ENCODE results near the gene PXDN.

The PXDN gene

DNA sequence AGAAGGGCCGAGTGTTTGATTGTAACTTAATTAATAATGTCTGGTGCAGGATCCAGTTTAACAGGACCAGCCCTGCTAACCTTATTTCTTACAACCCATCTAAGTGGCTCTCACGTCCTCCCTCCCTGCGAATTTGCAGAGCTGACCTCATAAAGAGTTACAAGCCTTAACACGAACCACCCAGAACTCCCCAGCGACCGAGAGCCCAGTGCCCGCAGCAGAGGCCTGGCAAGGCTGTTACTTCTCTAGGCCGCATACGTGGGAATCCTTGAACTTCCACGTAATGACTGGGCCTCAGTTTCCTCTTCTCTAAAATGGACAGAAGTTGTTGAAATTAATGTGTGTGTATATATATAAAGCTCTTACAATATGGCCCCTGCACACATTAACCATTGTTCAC lies 55.5 kb downstream of the PXDN start:
- POLR2A ChIA-PET, result no interaction called here
- H3K27ac ChIP-seq (ENCODE audit: extremely low read depth, low read depth, low read length), result no peak overlapping the region

DNA sequence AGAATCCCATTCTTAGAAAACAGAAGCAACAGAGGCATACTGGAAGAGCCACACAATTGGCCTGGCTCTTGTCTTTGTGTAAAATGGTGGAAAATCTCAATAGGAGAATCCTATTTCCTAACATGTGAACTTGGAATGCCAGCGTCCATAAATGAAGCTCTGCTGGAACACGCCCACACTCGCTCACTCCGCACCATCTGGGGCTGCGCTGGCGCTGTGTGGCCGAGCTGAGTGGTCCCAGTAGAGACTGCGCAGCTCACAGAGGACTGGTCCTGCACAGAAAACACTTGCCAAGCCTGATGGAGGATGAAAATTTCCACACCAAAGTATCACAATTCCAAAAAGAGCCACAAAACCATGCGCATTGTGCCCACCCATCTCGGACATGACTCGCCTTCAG lies 56.2 kb downstream of the PXDN start:
- ChIA-PET POLR2A (no interaction called here), CTCF (no interaction called here)
- Histone ChIP-seq H3K4me1 (ENCODE audit: control insufficient read depth, insufficient read depth, low read length) (no peaks in the 10 kb centered on the region), H3K4me3 (ENCODE audit: low read depth, low read length) (no peak overlapping the region), H3K9me3 (ENCODE audit: control insufficient read depth, insufficient read depth, low read depth, low read length) (no peaks in the 10 kb centered on the region), H3K36me3 (ENCODE audit: control insufficient read depth in 2 of 2, insufficient read depth in 1 of 2, low read length in 2 of 2) (peaks cover 4 to 45% of the 10 kb centered on the region in 2 experiments; a peak in 2 of 3 replicates), H3K27ac (ENCODE audit: extremely low read depth, low read depth, low read length) (no peak overlapping the region)
- TF ChIP-seq, protein P1, sequence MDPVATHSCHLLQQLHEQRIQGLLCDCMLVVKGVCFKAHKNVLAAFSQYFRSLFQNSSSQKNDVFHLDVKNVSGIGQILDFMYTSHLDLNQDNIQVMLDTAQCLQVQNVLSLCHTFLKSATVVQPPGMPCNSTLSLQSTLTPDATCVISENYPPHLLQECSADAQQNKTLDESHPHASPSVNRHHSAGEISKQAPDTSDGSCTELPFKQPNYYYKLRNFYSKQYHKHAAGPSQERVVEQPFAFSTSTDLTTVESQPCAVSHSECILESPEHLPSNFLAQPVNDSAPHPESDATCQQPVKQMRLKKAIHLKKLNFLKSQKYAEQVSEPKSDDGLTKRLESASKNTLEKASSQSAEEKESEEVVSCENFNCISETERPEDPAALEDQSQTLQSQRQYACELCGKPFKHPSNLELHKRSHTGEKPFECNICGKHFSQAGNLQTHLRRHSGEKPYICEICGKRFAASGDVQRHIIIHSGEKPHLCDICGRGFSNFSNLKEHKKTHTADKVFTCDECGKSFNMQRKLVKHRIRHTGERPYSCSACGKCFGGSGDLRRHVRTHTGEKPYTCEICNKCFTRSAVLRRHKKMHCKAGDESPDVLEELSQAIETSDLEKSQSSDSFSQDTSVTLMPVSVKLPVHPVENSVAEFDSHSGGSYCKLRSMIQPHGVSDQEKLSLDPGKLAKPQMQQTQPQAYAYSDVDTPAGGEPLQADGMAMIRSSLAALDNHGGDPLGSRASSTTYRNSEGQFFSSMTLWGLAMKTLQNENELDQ (tag by site-specific recombination; IDR thresholded peaks at IDR 0.05; ENCODE audit: low read depth), result no peak

More for the DNA sequence above, 55.5 kb downstream of the PXDN start:
- no peak for TF ChIP-seq ZSCAN16 (tag by site-specific recombination; IDR thresholded peaks at IDR 0.05)
- TF ChIP-seq ZNF549 (tag by site-specific recombination; IDR thresholded peaks at IDR 0.05), result no peak
- no peak for TF ChIP-seq ZNF311 (tag by site-specific recombination; IDR thresholded peaks at IDR 0.05; ENCODE audit: borderline replicate concordance)
- TF ChIP-seq ZNF10 (tag by site-specific recombination; IDR thresholded peaks at IDR 0.05), result no peak
- TF ChIP-seq ZXDB (tag by site-specific recombination; IDR thresholded peaks at IDR 0.05), result no peak
- TF ChIP-seq, protein P2, sequence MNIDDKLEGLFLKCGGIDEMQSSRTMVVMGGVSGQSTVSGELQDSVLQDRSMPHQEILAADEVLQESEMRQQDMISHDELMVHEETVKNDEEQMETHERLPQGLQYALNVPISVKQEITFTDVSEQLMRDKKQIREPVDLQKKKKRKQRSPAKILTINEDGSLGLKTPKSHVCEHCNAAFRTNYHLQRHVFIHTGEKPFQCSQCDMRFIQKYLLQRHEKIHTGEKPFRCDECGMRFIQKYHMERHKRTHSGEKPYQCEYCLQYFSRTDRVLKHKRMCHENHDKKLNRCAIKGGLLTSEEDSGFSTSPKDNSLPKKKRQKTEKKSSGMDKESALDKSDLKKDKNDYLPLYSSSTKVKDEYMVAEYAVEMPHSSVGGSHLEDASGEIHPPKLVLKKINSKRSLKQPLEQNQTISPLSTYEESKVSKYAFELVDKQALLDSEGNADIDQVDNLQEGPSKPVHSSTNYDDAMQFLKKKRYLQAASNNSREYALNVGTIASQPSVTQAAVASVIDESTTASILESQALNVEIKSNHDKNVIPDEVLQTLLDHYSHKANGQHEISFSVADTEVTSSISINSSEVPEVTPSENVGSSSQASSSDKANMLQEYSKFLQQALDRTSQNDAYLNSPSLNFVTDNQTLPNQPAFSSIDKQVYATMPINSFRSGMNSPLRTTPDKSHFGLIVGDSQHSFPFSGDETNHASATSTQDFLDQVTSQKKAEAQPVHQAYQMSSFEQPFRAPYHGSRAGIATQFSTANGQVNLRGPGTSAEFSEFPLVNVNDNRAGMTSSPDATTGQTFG (tag by site-specific recombination; IDR thresholded peaks at IDR 0.05; ENCODE audit: borderline replicate concordance), result no peak
- TF ChIP-seq, protein P3, sequence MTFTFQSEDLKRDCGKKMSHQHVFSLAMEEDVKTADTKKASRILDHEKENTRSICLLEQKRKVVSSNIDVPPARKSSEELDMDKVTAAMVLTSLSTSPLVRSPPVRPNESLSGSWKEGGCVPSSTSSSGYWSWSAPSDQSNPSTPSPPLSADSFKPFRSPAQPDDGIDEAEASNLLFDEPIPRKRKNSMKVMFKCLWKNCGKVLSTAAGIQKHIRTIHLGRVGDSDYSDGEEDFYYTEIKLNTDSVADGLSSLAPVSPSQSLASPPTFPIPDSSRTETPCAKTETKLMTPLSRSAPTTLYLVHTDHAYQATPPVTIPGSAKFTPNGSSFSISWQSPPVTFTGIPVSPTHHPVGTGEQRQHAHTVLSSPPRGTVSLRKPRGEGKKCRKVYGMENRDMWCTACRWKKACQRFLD (tag by site-specific recombination; IDR thresholded peaks at IDR 0.05), result no peak
- no peak for TF ChIP-seq ZNF366 (tag by site-specific recombination; conservative IDR thresholded peaks at IDR 0.05)
- TF ChIP-seq ZNF391 (tag by site-specific recombination; IDR thresholded peaks at IDR 0.05; ENCODE audit: borderline replicate concordance, low read depth), result no peak
- no peak for TF ChIP-seq ZFP37 (tag by site-specific recombination; IDR thresholded peaks at IDR 0.05)
- TF ChIP-seq, protein P4, sequence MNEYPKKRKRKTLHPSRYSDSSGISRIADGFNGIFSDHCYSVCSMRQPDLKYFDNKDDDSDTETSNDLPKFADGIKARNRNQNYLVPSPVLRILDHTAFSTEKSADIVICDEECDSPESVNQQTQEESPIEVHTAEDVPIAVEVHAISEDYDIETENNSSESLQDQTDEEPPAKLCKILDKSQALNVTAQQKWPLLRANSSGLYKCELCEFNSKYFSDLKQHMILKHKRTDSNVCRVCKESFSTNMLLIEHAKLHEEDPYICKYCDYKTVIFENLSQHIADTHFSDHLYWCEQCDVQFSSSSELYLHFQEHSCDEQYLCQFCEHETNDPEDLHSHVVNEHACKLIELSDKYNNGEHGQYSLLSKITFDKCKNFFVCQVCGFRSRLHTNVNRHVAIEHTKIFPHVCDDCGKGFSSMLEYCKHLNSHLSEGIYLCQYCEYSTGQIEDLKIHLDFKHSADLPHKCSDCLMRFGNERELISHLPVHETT (tag by site-specific recombination; IDR thresholded peaks at IDR 0.05), result no peak
- CTCF ChIA-PET, result interaction anchor here (0.8 kb wide), 1 partner anchor 81 kb away, joined by 3 read pairs; no protein-coding TSS in a partner anchor
- Histone ChIP-seq H3K36me3 (ENCODE audit: control insufficient read depth in 2 of 2, insufficient read depth in 1 of 2, low read length in 2 of 2) (peaks cover 4 to 45% of the 10 kb centered on the region in 2 experiments; a peak in 2 of 3 replicates), H3K4me3 (ENCODE audit: low read depth, low read length) (no peak overlapping the region), H3K4me1 (ENCODE audit: control insufficient read depth, insufficient read depth, low read length) (no peaks in the 10 kb centered on the region), H3K9me3 (ENCODE audit: control insufficient read depth, insufficient read depth, low read depth, low read length) (no peaks in the 10 kb centered on the region)

DNA sequence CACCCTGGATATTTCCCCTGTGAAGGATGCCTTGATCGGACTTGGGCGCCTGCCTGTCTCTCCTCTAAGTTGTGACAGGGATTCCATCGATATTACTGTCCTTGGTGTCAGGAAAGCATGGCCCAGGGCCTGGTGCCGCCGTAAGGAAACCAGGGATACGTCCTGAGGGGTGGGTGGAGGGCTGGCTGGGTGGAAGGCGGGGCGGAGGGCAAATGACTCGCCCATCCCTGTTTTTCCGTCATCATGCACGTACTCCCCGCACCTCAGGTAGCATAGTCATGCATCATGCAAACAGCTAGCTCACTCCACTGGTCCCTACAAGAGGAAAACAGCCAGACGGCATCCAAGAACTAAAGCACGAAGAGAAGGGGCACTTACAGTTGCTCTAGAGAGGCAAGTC lies 57.1 kb downstream of the PXDN start:
- Histone ChIP-seq H3K4me1 (ENCODE audit: control insufficient read depth, insufficient read depth, low read length) (no peaks in the 10 kb centered on the region), H3K27ac (ENCODE audit: extremely low read depth, low read depth, low read length) (no peak overlapping the region), H3K4me3 (ENCODE audit: low read depth, low read length) (no peak overlapping the region), H3K9me3 (ENCODE audit: control insufficient read depth, insufficient read depth, low read depth, low read length) (no peaks in the 10 kb centered on the region), H3K36me3 (ENCODE audit: control insufficient read depth in 2 of 2, insufficient read depth in 1 of 2, low read length in 2 of 2) (peaks cover 4 to 40% of the 10 kb centered on the region in 2 experiments; a peak in 2 of 3 replicates)
- CTCF ChIA-PET, result interaction anchor here (0.6 kb wide), 1 partner anchor 122 kb away, joined by 3 read pairs; no protein-coding TSS in a partner anchor
- TF ChIP-seq KLF1 (tag by site-specific recombination; IDR thresholded peaks at IDR 0.05), result peak; percentile 59
- TF ChIP-seq, protein P1 (tag by site-specific recombination; IDR thresholded peaks at IDR 0.05; ENCODE audit: low read depth), result no peak
- POLR2A ChIA-PET, result no interaction called here

All from HEK293 (cell line).